ENCODE data around the gene NELFE.

DNA sequence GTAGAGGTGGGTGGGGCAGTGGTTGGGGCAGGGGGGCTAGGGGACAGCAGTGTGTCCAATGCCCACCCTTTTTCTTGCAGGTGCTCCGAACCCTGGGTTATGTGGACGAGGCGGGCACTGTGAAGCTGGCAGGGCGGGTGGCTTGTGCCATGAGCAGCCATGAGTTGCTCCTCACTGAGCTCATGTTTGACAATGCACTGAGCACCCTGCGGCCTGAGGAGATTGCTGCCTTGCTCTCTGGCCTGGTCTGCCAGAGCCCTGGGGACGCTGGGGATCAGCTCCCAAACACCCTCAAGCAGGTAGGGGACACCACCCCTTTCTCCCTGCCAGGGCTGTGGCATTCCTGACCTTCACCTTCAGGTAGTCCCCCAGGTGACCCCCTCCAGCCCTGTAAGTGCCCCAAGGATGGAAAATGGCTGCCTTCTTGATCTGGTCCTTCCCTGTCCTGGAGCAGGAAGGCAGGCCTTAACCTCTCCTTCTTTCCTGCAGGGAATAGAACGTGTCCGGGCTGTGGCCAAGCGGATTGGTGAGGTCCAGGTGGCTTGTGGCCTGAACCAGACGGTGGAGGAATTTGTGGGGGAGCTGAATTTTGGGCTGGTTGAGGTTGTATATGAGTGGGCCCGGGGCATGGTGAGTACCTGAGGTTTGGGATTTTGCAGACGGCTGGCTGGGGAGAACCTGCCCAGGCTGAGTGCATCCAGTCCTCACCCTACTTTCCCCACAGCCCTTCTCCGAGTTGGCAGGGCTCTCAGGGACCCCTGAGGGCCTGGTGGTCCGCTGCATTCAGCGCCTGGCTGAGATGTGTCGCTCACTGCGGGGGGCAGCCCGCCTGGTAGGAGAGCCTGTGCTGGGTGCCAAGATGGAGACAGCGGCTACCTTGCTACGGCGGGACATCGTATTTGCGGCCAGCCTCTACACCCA is 10.3 kb upstream of the NELFE start:
- TF ChIP-seq POLR2A (IDR thresholded peaks at IDR 0.05; ENCODE audit: low read length): no peak
- TF ChIP-seq GATA1 (IDR thresholded peaks at IDR 0.05; ENCODE audit: low read depth, low read length): no peak
